ENCODE measurements around the gene GSK3B.

DNA sequence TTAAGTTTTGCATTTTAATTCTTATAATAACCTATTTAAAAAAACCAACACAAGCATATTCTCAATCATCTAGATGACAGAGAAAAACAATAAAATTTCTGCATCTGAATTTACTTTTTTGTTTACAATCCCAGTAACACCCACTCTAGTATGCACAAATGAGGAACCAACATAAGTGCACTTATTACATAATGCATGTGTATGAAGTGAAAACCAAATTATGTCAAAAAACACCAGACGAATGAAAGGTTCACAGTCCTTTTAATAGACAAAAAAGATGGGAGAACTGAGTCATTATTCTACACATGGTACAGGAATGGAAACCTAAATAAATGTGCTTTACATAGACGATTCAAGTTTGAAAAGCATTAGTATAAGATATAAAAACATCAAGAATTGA lies 220.6 kb downstream of the GSK3B start:
- TF ChIP-seq, protein P1, sequence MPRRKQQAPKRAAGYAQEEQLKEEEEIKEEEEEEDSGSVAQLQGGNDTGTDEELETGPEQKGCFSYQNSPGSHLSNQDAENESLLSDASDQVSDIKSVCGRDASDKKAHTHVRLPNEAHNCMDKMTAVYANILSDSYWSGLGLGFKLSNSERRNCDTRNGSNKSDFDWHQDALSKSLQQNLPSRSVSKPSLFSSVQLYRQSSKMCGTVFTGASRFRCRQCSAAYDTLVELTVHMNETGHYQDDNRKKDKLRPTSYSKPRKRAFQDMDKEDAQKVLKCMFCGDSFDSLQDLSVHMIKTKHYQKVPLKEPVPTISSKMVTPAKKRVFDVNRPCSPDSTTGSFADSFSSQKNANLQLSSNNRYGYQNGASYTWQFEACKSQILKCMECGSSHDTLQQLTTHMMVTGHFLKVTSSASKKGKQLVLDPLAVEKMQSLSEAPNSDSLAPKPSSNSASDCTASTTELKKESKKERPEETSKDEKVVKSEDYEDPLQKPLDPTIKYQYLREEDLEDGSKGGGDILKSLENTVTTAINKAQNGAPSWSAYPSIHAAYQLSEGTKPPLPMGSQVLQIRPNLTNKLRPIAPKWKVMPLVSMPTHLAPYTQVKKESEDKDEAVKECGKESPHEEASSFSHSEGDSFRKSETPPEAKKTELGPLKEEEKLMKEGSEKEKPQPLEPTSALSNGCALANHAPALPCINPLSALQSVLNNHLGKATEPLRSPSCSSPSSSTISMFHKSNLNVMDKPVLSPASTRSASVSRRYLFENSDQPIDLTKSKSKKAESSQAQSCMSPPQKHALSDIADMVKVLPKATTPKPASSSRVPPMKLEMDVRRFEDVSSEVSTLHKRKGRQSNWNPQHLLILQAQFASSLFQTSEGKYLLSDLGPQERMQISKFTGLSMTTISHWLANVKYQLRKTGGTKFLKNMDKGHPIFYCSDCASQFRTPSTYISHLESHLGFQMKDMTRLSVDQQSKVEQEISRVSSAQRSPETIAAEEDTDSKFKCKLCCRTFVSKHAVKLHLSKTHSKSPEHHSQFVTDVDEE (CRISPR knock-in tag; IDR thresholded peaks at IDR 0.05): no peak
- TF ChIP-seq TOX (CRISPR knock-in tag; IDR thresholded peaks at IDR 0.05; ENCODE audit: borderline replicate concordance) (no peak), PPARA (CRISPR knock-in tag; IDR thresholded peaks at IDR 0.05; ENCODE audit: borderline replicate concordance) (no peak), RARB (CRISPR knock-in tag; IDR thresholded peaks at IDR 0.05) (no peak)
- TF ChIP-seq, protein P2, sequence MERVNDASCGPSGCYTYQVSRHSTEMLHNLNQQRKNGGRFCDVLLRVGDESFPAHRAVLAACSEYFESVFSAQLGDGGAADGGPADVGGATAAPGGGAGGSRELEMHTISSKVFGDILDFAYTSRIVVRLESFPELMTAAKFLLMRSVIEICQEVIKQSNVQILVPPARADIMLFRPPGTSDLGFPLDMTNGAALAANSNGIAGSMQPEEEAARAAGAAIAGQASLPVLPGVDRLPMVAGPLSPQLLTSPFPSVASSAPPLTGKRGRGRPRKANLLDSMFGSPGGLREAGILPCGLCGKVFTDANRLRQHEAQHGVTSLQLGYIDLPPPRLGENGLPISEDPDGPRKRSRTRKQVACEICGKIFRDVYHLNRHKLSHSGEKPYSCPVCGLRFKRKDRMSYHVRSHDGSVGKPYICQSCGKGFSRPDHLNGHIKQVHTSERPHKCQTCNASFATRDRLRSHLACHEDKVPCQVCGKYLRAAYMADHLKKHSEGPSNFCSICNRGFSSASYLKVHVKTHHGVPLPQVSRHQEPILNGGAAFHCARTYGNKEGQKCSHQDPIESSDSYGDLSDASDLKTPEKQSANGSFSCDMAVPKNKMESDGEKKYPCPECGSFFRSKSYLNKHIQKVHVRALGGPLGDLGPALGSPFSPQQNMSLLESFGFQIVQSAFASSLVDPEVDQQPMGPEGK (CRISPR knock-in tag; IDR thresholded peaks at IDR 0.05; ENCODE audit: borderline replicate concordance): no peak
